Tibial nerve (tissue), 4 donors: ENCODE measurements around the gene RBMS3. TPM values are rescaled to one million over a fixed set of nuclear protein-coding genes. Genes with fewer than 3 reads are reported as not detected.

Experiments
- DNase-seq, 2 donors: peaks; one replicate each; pipeline ENCODE4 v3.0.0-alpha.2; 2019; ENCODE audit warnings: low spot score in 2 of 2
- H3K27ac ChIP-seq, 4 donors: fragments of 200-600 bp; sonication (generic) in 3 of 4; one replicate each; pipeline ENCODE4 v1.5.1; 2017 to 2019; ENCODE audit warnings: mild to moderate bottlenecking in 1 of 4
- H3K27me3 ChIP-seq, 2 donors: fragments of 200-600 bp; sonication (generic) in 1 of 2; one replicate each; pipeline versions ENCODE4 v1.5.1 to v1.6.0; 2017 to 2019
- H3K36me3 ChIP-seq, 3 donors: fragments of 200-600 bp; sonication (generic); one replicate each; pipeline ENCODE4 v1.5.1; 2018 to 2019
- H3K4me1 ChIP-seq, 4 donors: fragments of 200-600 bp; sonication (generic) in 3 of 4; one replicate each; pipeline ENCODE4 v1.5.1; 2017 to 2019
- H3K4me3 ChIP-seq, 4 donors: fragments of 200-600 bp; sonication (generic) in 3 of 4; one replicate each; pipeline ENCODE4 v1.5.1; 2017 to 2019; ENCODE audit warnings: mild to moderate bottlenecking in 1 of 4, moderate library complexity in 1 of 4
- H3K9me3 ChIP-seq, 4 donors: fragments of 200-600 bp; sonication (generic) in 3 of 4; one replicate each; pipeline ENCODE4 v1.5.1; 2017 to 2019
- CTCF ChIP-seq, 5 experiments: fragments of 200-600 bp in 3 of 5; fragments of 450-650 bp in 2 of 5; sonication (generic) in 3 of 5; IDR thresholded peaks; one replicate each; pipeline ENCODE4 v1.5.1; 2016 to 2019; ENCODE audit warnings: antibody characterized with exemption in 5 of 5, mild to moderate bottlenecking in 3 of 5, moderate library complexity in 2 of 5
- EP300 ChIP-seq, 2 donors: sonication (generic); formaldehyde crosslinking; IDR thresholded peaks; one replicate each; pipeline ENCODE4 v1.6.1; 2017; ENCODE audit warnings: antibody characterized with exemption in 2 of 2, mild to moderate bottlenecking in 1 of 2
- POLR2A ChIP-seq, 2 donors: fragments of 450-650 bp; IDR thresholded peaks; one replicate each; pipeline ENCODE4 v1.6.1; 2017; ENCODE audit warnings: antibody characterized with exemption in 2 of 2, mild to moderate bottlenecking in 2 of 2, moderate library complexity in 2 of 2
- WGBS, 2 donors: methylation state at CpG; one replicate each; pipeline ENCODE4 v1.1.5; 2018; 5-methylcytosine and 5-hydroxymethylcytosine counted together
- total RNA-seq, 4 donors: library from RNA; depleted of rRNA; stranded (reverse); fragments of >200 nt; gene quantifications; one replicate each; pipeline ENCODE4 v1.1.0, GENCODE V29; 2016

RBMS3 gene
- total RNA-seq, 4 donors from 2014 or later, result 157 to 175 (median 161) TPM

- Histone ChIP-seq H3K36me3 (no peaks in the 10 kb centered on the region), H3K4me1 (no peaks in the 10 kb centered on the region), H3K27me3 (no peaks in the 10 kb centered on the region), H3K9me3 (no peaks in the 10 kb centered on the region), H3K27ac (no peak overlapping the region), H3K4me3 (no peak overlapping the region)
- no peak for DNase-seq
- no peak for TF ChIP-seq CTCF (IDR thresholded peaks at IDR 0.05)
- TF ChIP-seq POLR2A (IDR thresholded peaks at IDR 0.05), result no peak
- no peak for TF ChIP-seq EP300 (IDR thresholded peaks at IDR 0.05)
- 73 to 81% methylated on average over 3 of the region's 3 CpGs for WGBS, 2 donors
These were observed 599.9 kb downstream of the RBMS3 start for GRCh38 chr3:29880809-29881208.

GRCh38 chr3:29887451-29887850 lies 606.6 kb downstream of the RBMS3 start:
- WGBS, 2 donors, result 57 to 61% methylated on average over 2 of the region's 2 CpGs

GRCh38 chr3:29889215-29889614 lies 608.3 kb downstream of the RBMS3 start:
- no peak for DNase-seq
- Histone ChIP-seq H3K9me3 (no peaks in the 10 kb centered on the region), H3K27ac (no peak overlapping the region), H3K4me1 (peaks cover 0 to 17% (median 0%) of the 10 kb centered on the region in 4 donors), H3K36me3 (peaks cover 0 to 7% (median 0%) of the 10 kb centered on the region in 3 donors), H3K4me3 (no peak overlapping the region), H3K27me3 (no peaks in the 10 kb centered on the region)
- WGBS, 2 donors, result 77 to 78% methylated on average over 1 of the region's 1 CpG
- TF ChIP-seq CTCF (IDR thresholded peaks at IDR 0.05), result no peak
- TF ChIP-seq EP300 (IDR thresholded peaks at IDR 0.05), result no peak
- TF ChIP-seq POLR2A (IDR thresholded peaks at IDR 0.05), result no peak

More at GRCh38 chr3:29887451-29887850, 606.6 kb downstream of the RBMS3 start:
- no peak for DNase-seq
- Histone ChIP-seq H3K27me3 (no peaks in the 10 kb centered on the region), H3K9me3 (no peaks in the 10 kb centered on the region), H3K36me3 (peaks cover 0 to 5% (median 0%) of the 10 kb centered on the region in 3 donors), H3K27ac (no peak overlapping the region), H3K4me1 (peaks cover 0 to 10% (median 0%) of the 10 kb centered on the region in 4 donors), H3K4me3 (no peak overlapping the region)
- TF ChIP-seq POLR2A (IDR thresholded peaks at IDR 0.05) (no peak), EP300 (IDR thresholded peaks at IDR 0.05) (no peak), CTCF (IDR thresholded peaks at IDR 0.05) (no peak)

GRCh38 chr3:29890801-29891200 lies 609.9 kb downstream of the RBMS3 start:
- H3K9me3 ChIP-seq, result no peaks in the 10 kb centered on the region
- H3K27ac ChIP-seq, result no peak overlapping the region
- no peaks in the 10 kb centered on the region for H3K27me3 ChIP-seq
- DNase-seq, result no peak
- peaks cover 0 to 7% (median 0%) of the 10 kb centered on the region in 3 donors for H3K36me3 ChIP-seq
- WGBS, 2 donors, result 72% methylated on average over 5 of the region's 5 CpGs
- no peak overlapping the region for H3K4me3 ChIP-seq
- peaks cover 0 to 17% (median 0%) of the 10 kb centered on the region in 4 donors for H3K4me1 ChIP-seq
- TF ChIP-seq EP300 (IDR thresholded peaks at IDR 0.05), result no peak

GRCh38 chr3:29892976-29893554 lies 612.2 kb downstream of the RBMS3 start:
- peaks cover 0 to 26% (median 0%) of the 10 kb centered on the region in 4 donors for H3K4me1 ChIP-seq
- H3K27me3 ChIP-seq, result no peaks in the 10 kb centered on the region
- 38 to 52% methylated on average over 6 of the region's 6 CpGs for WGBS, 2 donors
- no peak overlapping the region for H3K4me3 ChIP-seq
- no peaks in the 10 kb centered on the region for H3K9me3 ChIP-seq
- DNase-seq, result no peak
- TF ChIP-seq POLR2A (IDR thresholded peaks at IDR 0.05), result no peak
- TF ChIP-seq EP300 (IDR thresholded peaks at IDR 0.05), result no peak
- TF ChIP-seq CTCF (IDR thresholded peaks at IDR 0.05), result no peak
- H3K36me3 ChIP-seq, result peaks cover 0 to 3% (median 0%) of the 10 kb centered on the region in 3 donors
- H3K27ac ChIP-seq, result no peak overlapping the region
